GM19043 (cell line): ENCODE data around the gene JMY.
"Not testable (repeated sequence)": the region's sequence is repeated elsewhere in the genome, so short reads cannot be mapped to it uniquely, and the experiment has no call there.

Experiments
- ATAC-seq: cut with Tn5 transposase; IDR thresholded peaks from one replicate; pipeline ENCODE4 v1.9.1; 2021; ENCODE audit warnings: low read depth; ENCODE audit not compliant: unreplicated experiment

Gene JMY

GRCh38 chr5:79236362-79236969 lies 535 bp downstream of the JMY start:
- ATAC-seq = peak; percentile 14

GRCh38 chr5:79236970-79237739 lies 1.2 kb downstream of the JMY start:
- ATAC-seq = no peak

- no peak for ATAC-seq
Observed at GRCh38 chr5:79237740-79238560, 2.0 kb downstream of the JMY start.

GRCh38 chr5:79240561-79240960 lies 4.6 kb downstream of the JMY start:
- no peak for ATAC-seq

- ATAC-seq = no peak
Observed at GRCh38 chr5:79241535-79241979, 5.6 kb downstream of the JMY start.

GRCh38 chr5:79242242-79243039 lies 6.5 kb downstream of the JMY start:
- ATAC-seq = no peak

- ATAC-seq = no peak
Observed at GRCh38 chr5:79243224-79243623, 7.3 kb downstream of the JMY start.

- not testable (repeated sequence) for ATAC-seq
Observed at GRCh38 chr5:79254067-79254466, 18.1 kb downstream of the JMY start.

- no peak for ATAC-seq
Observed at GRCh38 chr5:79255786-79256557, 20.0 kb downstream of the JMY start.

GRCh38 chr5:79256563-79256962 lies 20.6 kb downstream of the JMY start:
- ATAC-seq = no peak

GRCh38 chr5:79257314-79257713 lies 21.4 kb downstream of the JMY start:
- ATAC-seq = no peak

GRCh38 chr5:79258801-79259200 lies 22.9 kb downstream of the JMY start:
- no peak for ATAC-seq

GRCh38 chr5:79259383-79259782 lies 23.5 kb downstream of the JMY start:
- ATAC-seq = no peak

- ATAC-seq = no peak
Observed at GRCh38 chr5:79259810-79260209, 23.9 kb downstream of the JMY start.

- no peak for ATAC-seq
Observed at GRCh38 chr5:79261897-79262296, 26.0 kb downstream of the JMY start.

- ATAC-seq = no peak
Observed at GRCh38 chr5:79263290-79263689, 27.4 kb downstream of the JMY start.

GRCh38 chr5:79267180-79267579 lies 31.2 kb downstream of the JMY start:
- no peak for ATAC-seq

GRCh38 chr5:79269733-79270166 lies 33.8 kb downstream of the JMY start:
- no peak for ATAC-seq

GRCh38 chr5:79273341-79273740 lies 37.4 kb downstream of the JMY start:
- ATAC-seq = no peak

- ATAC-seq = no peak
Observed at GRCh38 chr5:79284846-79285245, 48.9 kb downstream of the JMY start.
